ENCODE data around the gene HPN.
"Not testable (repeated sequence)": the region's sequence is repeated elsewhere in the genome, so short reads cannot be mapped to it uniquely, and the experiment has no call there.

HPN gene

GRCh38 chr19:35041548-35042055 is at the start of gene HPN:
Gene HPN (plus strand): TSS chr19:35041721. CDS start chr19:35042507, 786 bp downstream.
- DNase-seq (ENCODE audit: low spot score): no peak

GRCh38 chr19:34992582-34992981 is 48.9 kb upstream of the HPN start:
- DNase-seq (ENCODE audit: low spot score): not testable (repeated sequence)

GRCh38 chr19:34994286-34994642 is 47.3 kb upstream of the HPN start:
- DNase-seq (ENCODE audit: low spot score): no peak

- DNase-seq (ENCODE audit: low spot score): no peak
Observed at GRCh38 chr19:34994643-34995541, 46.6 kb upstream of the HPN start.

- DNase-seq (ENCODE audit: low spot score): no peak
Observed at GRCh38 chr19:34995551-34995950, 46.0 kb upstream of the HPN start.

- DNase-seq (ENCODE audit: low spot score): no peak
Observed at GRCh38 chr19:34997071-34997617, 44.4 kb upstream of the HPN start.

GRCh38 chr19:34998224-34998623 is 43.3 kb upstream of the HPN start:
- DNase-seq (ENCODE audit: low spot score): not testable (repeated sequence)

- no peak for DNase-seq (ENCODE audit: low spot score)
Observed at GRCh38 chr19:34998777-34999497, 42.6 kb upstream of the HPN start.

- DNase-seq (ENCODE audit: low spot score): peak; percentile 90
Observed at GRCh38 chr19:34999498-35000337, 41.8 kb upstream of the HPN start, which contains the start of gene GRAMD1A. Gene GRAMD1A (plus strand): TSS chr19:35000323. CDS start chr19:35000479, 156 bp downstream.

GRCh38 chr19:35000338-35000646 is 41.2 kb upstream of the HPN start:
- no peak for DNase-seq (ENCODE audit: low spot score)

GRCh38 chr19:35000647-35001501 is 40.6 kb upstream of the HPN start:
- peak; percentile 53 for DNase-seq (ENCODE audit: low spot score)

GRCh38 chr19:35002037-35002535 is 39.4 kb upstream of the HPN start:
- DNase-seq (ENCODE audit: low spot score): no peak

- no peak for DNase-seq (ENCODE audit: low spot score)
Observed at GRCh38 chr19:35004517-35005255, 36.8 kb upstream of the HPN start.

GRCh38 chr19:35005256-35005977 is 36.1 kb upstream of the HPN start:
- DNase-seq (ENCODE audit: low spot score): no peak

GRCh38 chr19:35006007-35006341 is 35.5 kb upstream of the HPN start:
- not testable (repeated sequence) for DNase-seq (ENCODE audit: low spot score)

GRCh38 chr19:35006342-35006998 is 35.1 kb upstream of the HPN start:
- DNase-seq (ENCODE audit: low spot score): no peak

GRCh38 chr19:35006999-35007365 is 34.5 kb upstream of the HPN start:
- no peak for DNase-seq (ENCODE audit: low spot score)

GRCh38 chr19:35007427-35007826 is 34.1 kb upstream of the HPN start:
- not testable (repeated sequence) for DNase-seq (ENCODE audit: low spot score)

- no peak for DNase-seq (ENCODE audit: low spot score)
Observed at GRCh38 chr19:35008891-35009341, 32.6 kb upstream of the HPN start.
